GM19328 (cell line): ENCODE data around the gene EMC9.

ENCODE experiments used
- ATAC-seq: cut with Tn5 transposase; IDR thresholded peaks from one replicate; pipeline ENCODE4 v1.9.1; 2021; ENCODE audit warnings: mild to moderate bottlenecking, moderate library complexity; ENCODE audit not compliant: unreplicated experiment

EMC9 gene

GRCh38 chr14:24141097-24141880 lies at the start of gene EMC9:
Gene EMC9, minus strand, starts transcription at chr14:24141591. Its CDS starts 287 bp downstream, at chr14:24141304.
- ATAC-seq, result peak; percentile 90

GRCh38 chr14:24190416-24190815 lies 49.0 kb upstream of the EMC9 start:
- no peak for ATAC-seq

DNA sequence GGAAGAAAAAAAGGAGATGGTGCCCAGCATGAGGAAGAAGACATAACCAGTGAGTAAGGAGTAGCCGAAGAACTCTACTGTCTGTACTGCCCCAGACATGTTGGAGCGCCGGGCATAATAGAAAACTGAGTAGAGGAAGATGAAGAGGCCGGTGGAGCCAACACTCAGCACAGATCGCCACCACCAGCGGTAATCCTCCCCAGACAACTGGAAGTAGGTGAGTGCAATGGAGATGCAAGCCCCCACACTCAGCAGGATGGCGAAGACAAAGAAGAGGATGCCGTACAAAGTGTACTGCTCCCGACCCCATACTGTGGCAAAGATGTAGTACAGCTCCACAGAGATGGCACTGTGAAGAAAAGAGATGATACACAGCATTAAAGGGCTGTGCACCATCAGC lies 48.1 kb upstream of the EMC9 start:
- ATAC-seq, result no peak

GRCh38 chr14:24189059-24189375 lies 47.6 kb upstream of the EMC9 start:
- ATAC-seq, result no peak

GRCh38 chr14:24188251-24189058 lies 47.1 kb upstream of the EMC9 start, which contains the start of gene IPO4:
Gene IPO4, minus strand, starts transcription at chr14:24188816. Its CDS starts 29 bp downstream, at chr14:24188787.
- ATAC-seq, result peak; percentile 88

- no peak for ATAC-seq
Measured at GRCh38 chr14:24187539-24187915, 46.1 kb upstream of the EMC9 start.

DNA sequence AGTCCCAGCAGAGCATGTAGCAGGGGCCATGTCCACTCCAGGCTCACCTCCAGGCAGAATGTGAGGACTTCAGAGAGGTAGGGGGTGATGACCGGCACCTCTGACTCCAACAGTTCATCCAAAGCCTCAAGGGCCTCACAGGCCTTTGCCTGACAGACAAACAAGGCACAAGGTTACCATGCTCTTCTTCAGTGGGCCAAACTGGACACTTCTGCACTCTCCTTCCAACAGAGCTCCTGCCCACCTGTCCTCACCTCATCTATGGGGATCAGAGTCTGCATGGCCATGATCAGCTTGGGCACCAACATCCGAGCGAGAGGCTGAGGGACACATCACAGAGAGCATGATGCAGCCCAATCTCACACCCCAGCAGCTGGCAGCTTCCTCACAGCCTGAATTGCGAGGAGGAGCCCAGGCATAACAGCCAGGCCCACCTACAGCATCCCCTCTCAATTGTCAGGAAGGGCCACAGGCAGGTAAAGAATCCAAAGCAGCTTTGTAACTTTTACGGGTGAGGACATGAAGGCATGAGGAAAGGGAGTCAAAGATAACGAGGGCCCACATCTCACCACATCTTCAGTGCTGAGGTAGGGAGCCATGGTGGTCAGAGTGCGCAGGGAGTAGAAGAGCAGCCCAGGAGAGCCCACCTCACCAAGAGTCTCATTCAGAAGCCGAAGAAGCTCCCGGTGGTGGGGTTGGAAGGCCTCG lies 45.6 kb upstream of the EMC9 start:
- no peak for ATAC-seq

GRCh38 chr14:24185741-24186140 lies 44.4 kb upstream of the EMC9 start:
- no peak for ATAC-seq

GRCh38 chr14:24185026-24185425 lies 43.6 kb upstream of the EMC9 start:
- ATAC-seq, result no peak

DNA sequence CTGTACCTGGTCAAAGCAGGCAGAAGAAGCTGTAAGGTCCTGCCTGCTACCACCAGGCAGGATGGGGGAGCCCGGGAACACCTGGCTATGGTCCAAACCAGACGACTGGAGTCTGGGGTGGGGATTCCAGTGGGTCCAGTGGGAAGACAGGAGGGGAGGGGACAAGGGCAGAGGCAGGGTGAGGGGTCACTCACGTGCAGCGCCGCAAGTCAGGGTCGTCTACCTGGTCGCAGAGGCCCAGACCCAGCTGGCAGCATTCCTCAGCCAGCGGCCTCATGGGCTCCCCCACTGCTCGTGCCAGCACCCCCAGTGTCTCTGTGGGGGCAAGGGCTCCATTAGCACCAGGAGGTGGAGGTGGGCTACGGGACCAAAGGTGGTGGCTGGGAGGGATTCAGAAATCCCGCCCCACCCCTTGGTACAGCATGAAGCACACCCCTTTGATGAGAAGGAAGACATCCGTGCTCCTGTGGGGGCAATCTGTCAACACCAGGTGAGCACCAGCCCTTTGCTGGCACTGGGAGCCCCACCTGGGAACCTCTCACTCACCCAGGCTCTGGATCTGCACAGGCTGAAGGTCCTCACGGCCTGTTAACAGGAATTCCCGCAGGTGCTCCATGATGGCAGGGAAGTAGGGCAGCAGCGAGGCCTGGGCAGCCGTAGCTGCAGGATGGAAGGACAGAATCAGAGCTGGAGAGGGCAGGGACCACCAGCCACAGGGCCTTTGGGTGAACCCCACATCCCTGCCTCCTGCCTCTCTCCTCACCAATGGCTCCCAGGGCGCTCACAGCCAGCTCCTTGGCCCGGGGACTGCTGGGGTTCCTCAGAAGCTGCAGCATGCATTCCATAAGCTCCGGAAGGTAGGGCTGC lies 42.9 kb upstream of the EMC9 start:
- ATAC-seq, result no peak

DNA sequence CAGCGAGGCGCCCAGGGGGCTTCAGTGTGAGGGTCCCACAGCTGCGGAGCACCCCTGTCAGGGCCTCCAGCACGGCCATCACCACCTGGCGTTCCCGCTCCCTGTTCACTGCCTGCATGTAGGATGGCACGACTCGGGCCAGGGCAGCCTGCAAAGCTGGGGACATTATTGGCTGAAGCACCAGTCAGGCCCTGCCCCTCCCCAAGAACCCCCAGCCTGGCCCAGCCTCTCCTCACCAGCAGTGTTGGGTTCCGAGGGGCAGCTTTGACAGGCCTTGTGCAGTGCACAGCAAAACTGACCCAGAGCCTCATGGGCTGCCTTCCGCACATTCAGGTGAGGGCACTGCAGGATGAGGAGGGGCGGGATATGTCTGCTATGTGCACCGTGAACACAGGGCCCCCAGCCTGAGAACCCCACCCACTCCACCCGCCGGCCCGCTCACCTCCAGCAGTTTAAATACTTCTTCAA lies 41.7 kb upstream of the EMC9 start:
- ATAC-seq, result no peak

- ATAC-seq, result no peak
Measured at GRCh38 chr14:24182110-24182882, 40.9 kb upstream of the EMC9 start.

DNA sequence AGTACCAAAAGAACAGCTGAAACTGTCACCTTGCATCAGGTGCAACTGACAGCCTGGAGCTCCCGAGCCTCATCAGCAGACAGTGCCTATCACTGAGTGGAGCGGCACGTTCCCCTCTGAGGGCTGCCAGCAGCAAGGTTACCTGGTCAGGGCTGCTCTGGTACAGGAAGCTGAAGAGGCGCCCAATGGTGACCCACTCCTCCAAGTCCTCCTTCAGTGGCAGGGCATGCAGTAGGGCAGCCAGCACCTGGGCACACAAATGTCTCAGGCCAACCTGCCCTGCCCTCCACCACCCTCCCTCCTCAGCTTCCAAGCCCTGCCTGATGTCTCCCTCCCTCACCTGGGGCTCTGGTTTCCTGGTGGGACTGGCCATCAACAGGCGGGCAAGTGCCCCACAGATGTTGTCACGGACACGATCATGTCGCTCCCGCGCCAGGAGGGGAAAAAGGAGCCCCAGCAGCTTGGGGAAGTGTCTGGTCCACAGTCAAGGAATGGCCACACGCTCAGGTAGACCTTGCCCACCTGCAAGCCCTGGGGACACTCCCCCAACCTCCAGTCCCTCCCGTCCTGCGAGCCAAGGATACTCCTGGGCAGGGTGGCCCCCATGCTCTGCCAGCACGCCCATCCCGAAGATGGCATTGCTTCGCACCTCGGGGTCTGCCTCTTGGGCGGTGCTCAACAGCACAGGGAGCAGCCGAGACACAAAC lies 40.1 kb upstream of the EMC9 start:
- no peak for ATAC-seq

GRCh38 chr14:24179961-24180796 lies 38.8 kb upstream of the EMC9 start:
- no peak for ATAC-seq

DNA sequence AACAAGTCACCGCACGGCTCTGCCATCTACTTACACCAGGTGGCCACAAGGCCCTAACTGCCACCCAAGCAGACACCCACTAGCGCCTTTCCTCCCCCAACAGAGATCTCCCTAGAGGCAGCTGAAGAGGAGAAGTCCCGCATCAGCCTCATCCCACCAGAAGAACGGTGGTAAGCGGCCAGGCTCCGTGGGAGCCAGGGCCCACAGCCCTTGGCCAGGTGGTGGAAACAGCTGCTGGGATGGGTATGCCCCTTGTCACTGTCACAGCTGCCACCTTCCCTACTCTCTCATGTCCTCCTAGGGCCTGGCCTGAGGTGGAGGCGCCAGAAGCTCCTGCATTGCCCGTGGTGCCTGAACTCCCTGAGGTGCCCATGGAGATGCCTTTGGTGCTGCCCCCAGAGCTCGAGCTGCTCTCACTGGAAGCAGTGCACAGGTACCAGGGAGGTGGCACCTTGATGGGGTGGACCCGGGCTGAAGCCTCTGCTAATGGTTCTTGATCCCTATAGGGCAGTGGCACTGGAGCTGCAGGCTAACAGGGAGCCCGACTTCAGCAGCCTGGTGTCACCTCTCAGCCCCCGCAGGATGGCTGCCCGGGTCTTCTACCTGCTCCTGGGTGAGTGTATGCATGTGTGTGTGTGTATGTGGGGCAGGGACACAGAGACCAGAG lies 38.0 kb upstream of the EMC9 start:
- ATAC-seq, result no peak

- no peak for ATAC-seq
Measured at GRCh38 chr14:24178399-24179178, 37.2 kb upstream of the EMC9 start.

DNA sequence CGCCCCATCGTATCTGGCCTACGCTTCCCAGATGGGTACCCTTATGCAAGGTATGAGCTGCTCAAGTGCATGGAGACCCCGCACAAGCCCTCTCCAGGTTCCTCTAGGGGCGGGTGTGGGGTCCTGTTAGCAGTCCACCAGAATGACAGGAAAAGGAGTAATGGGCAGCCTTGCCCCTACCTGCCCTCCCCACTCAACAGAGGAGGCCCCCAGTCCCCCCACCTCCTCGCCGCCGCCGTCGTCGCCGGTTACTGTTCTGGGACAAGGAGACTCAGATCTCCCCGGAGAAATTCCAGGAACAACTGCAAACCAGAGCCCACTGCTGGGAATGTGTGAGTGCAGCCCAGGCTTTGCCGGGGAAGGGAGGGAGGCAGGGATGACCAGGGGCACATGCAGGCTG lies 36.5 kb upstream of the EMC9 start:
- no peak for ATAC-seq
